ENCODE measurements around the gene TMED1.
"Not testable (repeated sequence)": the region's sequence is repeated elsewhere in the genome, so short reads cannot be mapped to it uniquely, and the experiment has no call there.

The TMED1 gene

GRCh38 chr19:10862561-10863106 lies 26.6 kb upstream of the TMED1 start:
- DNase-seq (ENCODE audit: low read depth) = no peak

DNA sequence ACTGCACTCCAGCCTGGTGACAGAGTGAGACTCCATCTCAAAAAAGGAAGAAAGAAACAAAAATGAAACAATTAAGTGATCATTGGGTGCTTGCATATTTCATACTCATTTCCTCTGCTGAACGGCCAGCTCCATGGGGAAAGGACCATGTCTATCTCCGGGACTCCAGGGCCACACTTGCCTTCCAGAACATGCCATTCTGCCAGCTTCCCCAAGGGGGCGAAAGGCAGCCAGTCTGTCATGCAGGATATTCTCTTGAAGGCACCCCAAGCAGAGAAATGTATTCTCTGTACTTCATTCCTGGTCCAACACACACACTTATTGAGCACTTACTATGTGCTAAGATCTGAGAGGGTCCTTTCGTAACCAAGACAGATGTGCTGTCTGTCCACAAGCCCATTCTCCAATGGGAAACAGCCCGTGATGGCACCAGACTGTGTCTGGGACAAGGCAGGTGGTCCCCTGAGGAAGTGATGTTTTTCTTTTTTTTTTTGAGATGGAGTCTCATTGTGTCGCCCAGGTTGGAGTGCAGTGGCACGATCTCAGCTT lies 25.2 kb upstream of the TMED1 start:
- DNase-seq (ENCODE audit: low read depth) = no peak

DNA sequence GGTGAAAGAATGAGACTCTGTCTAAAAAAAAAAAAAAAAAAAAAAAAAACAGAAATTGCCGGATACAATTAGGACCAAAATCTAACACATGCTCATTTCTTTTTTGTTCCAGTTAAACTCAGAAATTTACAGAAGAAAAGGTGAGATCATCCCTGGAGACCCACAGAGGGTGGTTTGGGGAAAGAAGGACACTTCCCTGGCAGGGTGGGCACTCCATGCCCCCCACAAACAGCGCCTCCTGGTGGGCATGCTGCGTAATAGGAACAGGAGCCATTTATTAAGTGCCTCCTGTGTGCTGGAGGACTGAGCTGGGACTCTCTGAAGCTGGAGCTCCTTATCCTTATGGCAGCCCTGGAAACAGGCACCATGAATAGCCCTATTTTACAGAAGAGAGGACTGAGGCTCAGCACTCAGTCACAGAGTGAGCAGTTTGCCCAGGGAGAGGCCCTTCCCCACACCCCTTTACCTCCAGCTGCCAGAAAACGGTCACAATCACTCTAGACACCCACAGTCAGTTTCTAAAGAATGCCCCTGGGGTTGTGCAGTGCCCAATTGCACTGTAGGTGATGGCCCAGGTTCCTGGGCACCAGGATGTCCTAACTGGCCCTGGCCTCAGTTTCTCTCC lies 22.3 kb upstream of the TMED1 start:
- no peak for DNase-seq (ENCODE audit: low read depth)

- not testable (repeated sequence) for DNase-seq (ENCODE audit: low read depth)
Measured at GRCh38 chr19:10856899-10857298, 20.9 kb upstream of the TMED1 start.

GRCh38 chr19:10855879-10856522 lies 20.0 kb upstream of the TMED1 start:
- no peak for DNase-seq (ENCODE audit: low read depth)

DNA sequence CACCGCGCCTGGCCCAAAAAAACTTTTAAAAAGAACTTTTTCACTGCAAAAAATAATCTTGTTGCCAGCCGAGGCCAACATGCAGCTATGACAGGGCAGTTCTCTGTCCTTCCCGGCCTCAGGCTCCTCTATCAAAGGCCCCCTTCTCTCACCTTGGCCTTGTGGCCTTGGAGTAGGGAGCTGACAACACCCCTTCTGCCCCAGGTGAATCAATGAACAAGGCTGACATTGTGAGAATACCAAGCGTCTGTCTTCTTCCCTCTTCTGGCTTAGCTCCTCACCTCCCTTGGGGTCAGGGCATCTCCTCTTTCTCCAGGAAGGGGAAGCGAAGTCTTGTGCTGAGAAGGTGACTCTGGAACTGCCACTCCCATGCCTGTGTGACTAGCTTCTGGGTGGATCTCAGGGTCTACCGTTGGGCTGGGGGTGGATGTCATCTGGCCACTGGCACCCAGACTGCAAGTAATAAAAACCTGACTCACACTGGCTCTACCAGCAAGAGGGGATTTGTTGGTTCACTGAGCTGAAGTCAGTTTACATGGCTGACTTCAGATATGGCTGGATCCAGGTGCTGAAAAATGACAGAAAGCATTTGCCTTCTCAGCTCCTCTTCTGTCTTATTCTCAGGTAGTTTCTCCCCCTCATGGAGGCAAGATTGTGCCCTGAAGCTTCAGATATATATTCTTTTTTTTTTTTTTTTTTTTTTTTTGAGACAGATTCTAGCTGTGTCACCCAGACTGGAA lies 18.5 kb upstream of the TMED1 start:
- no peak for DNase-seq (ENCODE audit: low read depth)

GRCh38 chr19:10852941-10853340 lies 16.9 kb upstream of the TMED1 start:
- no peak for DNase-seq (ENCODE audit: low read depth)

- peak; percentile 51 for DNase-seq (ENCODE audit: low read depth)
Measured at GRCh38 chr19:10852098-10852800, 16.2 kb upstream of the TMED1 start.

- no peak for DNase-seq (ENCODE audit: low read depth)
Measured at GRCh38 chr19:10850631-10851030, 14.6 kb upstream of the TMED1 start.

DNA sequence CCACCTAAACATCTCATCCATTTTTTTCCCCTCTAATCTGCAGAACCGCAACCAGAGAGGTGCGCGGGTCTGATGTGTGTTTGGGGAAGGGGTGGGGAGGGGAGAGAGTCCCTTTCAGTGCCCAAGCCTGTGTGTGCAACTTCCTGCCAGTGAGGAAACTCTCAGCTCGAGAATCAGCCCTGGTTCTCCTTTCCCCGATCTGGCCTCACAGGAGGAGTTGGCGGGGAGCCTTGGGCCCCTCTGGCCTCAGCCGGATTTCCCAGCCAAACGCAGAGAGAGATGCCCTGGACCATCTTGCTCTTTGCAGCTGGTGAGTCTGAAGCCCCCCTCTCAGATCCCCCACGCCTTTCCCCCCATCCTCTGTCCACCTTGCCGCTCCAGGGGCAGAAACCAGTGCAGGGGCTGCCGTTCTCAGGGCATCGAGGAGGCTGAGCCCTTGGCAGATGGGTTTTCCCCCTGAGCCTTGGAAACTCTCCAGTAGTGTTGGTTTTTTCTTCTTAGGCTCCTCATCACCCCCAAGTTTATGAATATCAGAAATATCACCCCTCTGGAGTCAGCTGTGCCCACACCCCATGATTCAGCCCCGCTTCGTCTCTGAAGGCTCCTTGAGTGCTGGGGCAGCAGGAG lies 12.3 kb upstream of the TMED1 start, which contains the start of gene C19orf38:
Gene C19orf38 (plus strand): TSS at position 186 of the 627 bp plus-strand sequence. CDS start 94 bp downstream, at position 280.
- DNase-seq (ENCODE audit: low read depth) = no peak

- no peak for DNase-seq (ENCODE audit: low read depth)
Measured at GRCh38 chr19:10846500-10847202, 10.6 kb upstream of the TMED1 start.

- no peak for DNase-seq (ENCODE audit: low read depth)
Measured at GRCh38 chr19:10842788-10843187, 6.8 kb upstream of the TMED1 start.

DNA sequence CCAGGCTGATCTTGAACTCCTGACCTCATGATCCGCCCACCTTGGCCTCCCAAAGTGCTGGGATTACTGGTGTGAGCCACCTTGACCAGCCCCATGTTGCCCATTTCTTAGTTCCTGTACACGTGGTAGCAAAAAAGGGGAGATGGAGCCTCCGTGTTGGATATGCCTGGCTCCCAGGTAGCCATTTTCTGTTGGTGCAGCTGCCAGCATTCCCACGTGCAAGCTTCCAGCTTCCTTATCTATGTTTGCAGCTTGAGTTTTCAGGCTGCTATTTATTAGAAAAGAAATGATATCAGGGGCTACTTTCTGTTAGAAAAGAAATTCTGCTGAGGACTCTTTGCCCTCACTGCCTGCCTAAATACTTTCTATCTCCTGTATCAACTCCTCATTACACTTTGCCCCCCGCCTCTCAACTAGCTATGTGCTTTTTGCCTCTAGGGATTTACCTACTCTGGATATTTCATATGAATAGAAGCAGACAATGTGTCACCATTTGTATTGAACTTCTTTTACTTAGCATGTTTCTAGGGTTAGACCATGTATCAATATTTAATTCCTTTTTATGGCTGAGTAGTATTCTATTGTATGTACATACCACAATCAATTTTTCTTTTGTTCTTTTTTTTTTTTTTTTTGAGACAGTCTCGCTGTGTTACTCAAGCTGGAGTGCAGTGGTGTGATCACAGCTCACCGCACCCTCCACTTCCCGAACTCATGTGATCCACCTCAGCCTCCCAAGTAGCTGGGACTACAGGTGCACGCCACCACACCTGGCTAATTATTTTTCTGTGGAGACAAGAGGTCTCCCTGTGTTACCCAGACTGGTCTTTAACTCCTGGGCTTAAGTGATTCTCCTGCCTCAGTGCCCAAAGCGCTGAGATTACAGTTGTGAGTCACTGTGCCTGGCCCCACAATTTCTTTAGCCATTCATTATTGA lies 3.4 kb upstream of the TMED1 start:
- no peak for DNase-seq (ENCODE audit: low read depth)

GRCh38 chr19:10838377-10838776 lies 2.4 kb upstream of the TMED1 start:
- no peak for DNase-seq (ENCODE audit: low read depth)

DNA sequence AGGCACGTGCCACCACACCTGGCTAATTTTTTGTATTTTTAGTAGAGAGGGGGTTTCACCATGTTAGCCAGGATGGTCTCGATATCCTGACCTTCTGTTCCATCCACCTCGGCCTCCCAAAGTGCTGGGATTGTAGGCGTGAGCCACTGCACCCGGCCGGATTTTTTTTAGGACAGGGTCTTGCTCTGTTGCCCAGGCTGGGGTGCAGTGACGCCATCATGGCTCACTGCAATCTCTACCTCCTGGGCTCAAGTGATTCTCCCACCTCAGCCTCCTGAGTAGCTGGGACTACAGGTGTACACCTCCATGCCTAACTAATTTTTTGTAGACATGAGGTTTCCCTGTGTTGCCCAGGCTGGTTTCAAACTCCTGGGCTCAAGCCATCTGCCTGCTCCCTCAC lies 1.6 kb upstream of the TMED1 start:
- DNase-seq (ENCODE audit: low read depth) = not testable (repeated sequence)

DNA sequence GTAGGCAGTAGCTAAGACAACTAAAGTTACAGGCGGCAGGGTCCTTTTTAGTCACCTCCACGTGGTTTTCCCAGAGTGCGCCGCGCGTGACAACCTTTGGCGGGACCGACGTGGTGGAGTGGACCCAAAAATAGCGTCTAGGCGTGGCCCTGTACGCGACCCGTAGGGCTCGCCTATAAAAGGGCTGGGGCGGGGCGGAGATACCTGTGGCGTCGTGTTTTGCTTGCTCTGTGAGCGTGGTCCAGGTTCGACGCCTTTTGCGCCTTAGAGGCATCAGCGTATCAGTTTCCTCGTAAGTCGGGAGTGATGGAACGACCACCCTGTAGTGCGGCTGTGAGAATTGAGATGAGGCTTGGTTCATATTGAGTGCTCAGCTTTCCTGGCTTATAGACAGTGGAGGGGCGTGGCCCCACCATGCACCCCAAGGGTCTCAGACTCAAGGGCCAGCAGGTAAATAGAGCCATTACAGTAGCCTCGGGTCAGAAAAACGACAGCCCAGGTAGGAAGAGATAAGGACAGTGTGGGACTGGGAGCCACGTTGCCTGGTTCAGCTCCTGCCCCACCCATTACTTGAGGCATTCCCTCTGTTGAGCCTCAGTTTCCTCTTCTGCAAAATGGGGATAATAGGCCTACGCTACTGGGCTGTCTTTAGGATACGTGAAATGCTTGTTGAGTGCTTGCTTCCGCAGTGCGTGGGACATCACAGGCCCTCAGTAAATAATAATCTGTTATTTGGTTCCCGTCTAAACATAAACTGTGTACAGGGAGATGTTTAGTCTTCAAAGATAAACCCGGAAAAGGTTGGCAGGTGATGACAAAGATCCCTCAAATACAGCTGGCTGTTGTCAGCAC lies 693 bp upstream of the TMED1 start:
- peak; percentile 85 for DNase-seq (ENCODE audit: low read depth)

- no peak for DNase-seq (ENCODE audit: low read depth)
Measured at GRCh38 chr19:10835089-10835753, 791 bp downstream of the TMED1 start.

- no peak for DNase-seq (ENCODE audit: low read depth)
Measured at GRCh38 chr19:10832939-10833296, 3.1 kb downstream of the TMED1 start.
